NCI-H1105 (cell line): ENCODE measurements around the gene WNK1.
"Not testable (repeated sequence)": the region's sequence is repeated elsewhere in the genome, so short reads cannot be mapped to it uniquely, and the experiment has no call there.

ENCODE experiments used
- DNase-seq: peaks from one replicate; lab custom pipeline; 2025; lab: John Stamatoyannopoulos, UW

WNK1 gene

GRCh38 chr12:779745-780734 is 27.7 kb downstream of the WNK1 start:
- no peak for DNase-seq

GRCh38 chr12:780750-781379 is 28.5 kb downstream of the WNK1 start:
- DNase-seq, result no peak

- DNase-seq, result no peak
Measured at GRCh38 chr12:785706-786105, 33.3 kb downstream of the WNK1 start.

GRCh38 chr12:788288-788687 is 35.9 kb downstream of the WNK1 start:
- no peak for DNase-seq

GRCh38 chr12:788762-789161 is 36.4 kb downstream of the WNK1 start:
- DNase-seq, result not testable (repeated sequence)

- DNase-seq, result no peak
Measured at GRCh38 chr12:789852-790563, 37.6 kb downstream of the WNK1 start.

- no peak for DNase-seq
Measured at GRCh38 chr12:790608-791007, 38.2 kb downstream of the WNK1 start.

- no peak for DNase-seq
Measured at GRCh38 chr12:793037-793436, 40.7 kb downstream of the WNK1 start.

- no peak for DNase-seq
Measured at GRCh38 chr12:793711-794110, 41.3 kb downstream of the WNK1 start.

- no peak for DNase-seq
Measured at GRCh38 chr12:795305-795704, 42.9 kb downstream of the WNK1 start.

GRCh38 chr12:800401-800800 is 48.0 kb downstream of the WNK1 start:
- no peak for DNase-seq

- DNase-seq, result no peak
Measured at GRCh38 chr12:802242-803120, 50.1 kb downstream of the WNK1 start.

- no peak for DNase-seq
Measured at GRCh38 chr12:805022-805632, 52.7 kb downstream of the WNK1 start.

- no peak for DNase-seq
Measured at GRCh38 chr12:806200-806791, 53.9 kb downstream of the WNK1 start.

- DNase-seq, result no peak
Measured at GRCh38 chr12:807041-807735, 54.8 kb downstream of the WNK1 start.

GRCh38 chr12:810116-810515 is 57.7 kb downstream of the WNK1 start:
- DNase-seq, result no peak

- DNase-seq, result no peak
Measured at GRCh38 chr12:810671-811415, 58.5 kb downstream of the WNK1 start.

GRCh38 chr12:812950-813349 is 60.6 kb downstream of the WNK1 start:
- DNase-seq, result no peak

GRCh38 chr12:817456-817855 is 65.1 kb downstream of the WNK1 start:
- DNase-seq, result not testable (repeated sequence)
